SK-N-SH (cell line): ENCODE measurements around the gene IPCEF1. TPM values are rescaled to one million over a fixed set of nuclear protein-coding genes. Genes with fewer than 3 reads are reported as not detected.

Source experiments
- CTCF ChIA-PET: fragments of 300-600, 350-600 bp; formaldehyde crosslinking; extraction: SDS; loops from one replicate; lab custom pipeline; 2021; lab: Yijun Ruan, JAX
- POLR2A ChIA-PET: fragments of 350-600 bp; sonication (Branson Sonifier 250); formaldehyde crosslinking; extraction: SDS; loops from one replicate; lab custom pipeline; 2020; ENCODE audit warnings: antibody characterized with exemption, inconsistent platforms; lab: Yijun Ruan, JAX
- DNase-seq: peaks from one replicate; pipeline ENCODE4 v3.0.0; 2012
- H2AFZ ChIP-seq: fragments of 200-600 bp; sonication (generic); 2 replicates; pipeline ENCODE4 v1.8.1; 2016; ENCODE audit warnings: antibody characterized with exemption, mild to moderate bottlenecking, low read depth
- H3F3A ChIP-seq: fragments of 200-600 bp; sonication (generic); replicated peaks from 2 replicates; pipeline ENCODE3; 2016; ENCODE audit warnings: antibody characterized with exemption, mild to moderate bottlenecking; ENCODE audit not compliant: insufficient read depth
- H3K27ac ChIP-seq, 2 experiments: fragments of 200-500 bp in 1 of 2; fragments of 200-600 bp in 1 of 2; sonication (Bioruptor generic) in 1 of 2; sonication (generic), shearing (Covaris generic) in 1 of 2; 2 replicates each; pipeline versions ENCODE4 v1.5.1 to v1.6.1; 2014 to 2016; ENCODE audit warnings: low read depth in 2 of 2, inconsistent platforms in 1 of 2, low read length in 1 of 2, mild to moderate bottlenecking in 1 of 2, mixed read lengths in 1 of 2
- H3K27me3 ChIP-seq: fragments of 200-600 bp; sonication (generic), shearing (Covaris generic); 2 replicates; pipeline ENCODE4 v1.6.1; 2016; ENCODE audit warnings: mixed run types; ENCODE audit not compliant: insufficient read depth
- H3K36me3 ChIP-seq, 2 experiments: fragments of 200-500 bp in 1 of 2; fragments of 200-600 bp in 1 of 2; sonication (Bioruptor generic) in 1 of 2; sonication (generic) in 1 of 2; replicated peaks in 1 of 2; 2 replicates each; pipeline versions ENCODE3 to v1.5.1; 2014 to 2016; ENCODE audit warnings: low read length in 1 of 2, mild to moderate bottlenecking in 1 of 2; ENCODE audit not compliant: insufficient read depth in 2 of 2, control insufficient read depth in 1 of 2
- H3K4me1 ChIP-seq, 2 experiments: fragments of 200-500 bp in 1 of 2; fragments of 200-600 bp in 1 of 2; sonication (Bioruptor generic) in 1 of 2; sonication (generic), shearing (Covaris generic) in 1 of 2; 2 replicates each; pipeline versions ENCODE4 v1.5.1 to v1.6.1; 2014 to 2016; ENCODE audit warnings: low read depth in 1 of 2, low read length in 1 of 2, mixed run types in 1 of 2; ENCODE audit not compliant: insufficient read depth in 2 of 2, control insufficient read depth in 1 of 2
- H3K4me2 ChIP-seq: fragments of 200-600 bp; sonication (generic), shearing (Covaris generic); 2 replicates; pipeline ENCODE4 v1.6.1; 2017; ENCODE audit warnings: mixed run types
- H3K4me3 ChIP-seq, 2 experiments: fragments of 200-500 bp in 1 of 2; fragments of 200-600 bp in 1 of 2; sonication (Bioruptor generic) in 1 of 2; sonication (generic), shearing (Covaris generic) in 1 of 2; 2 replicates each; pipeline versions ENCODE4 v1.5.1 to v1.8.1; 2014 to 2016; ENCODE audit warnings: low read depth in 2 of 2, inconsistent platforms in 1 of 2, low read length in 1 of 2, mild to moderate bottlenecking in 1 of 2, mixed read lengths in 1 of 2, moderate library complexity in 1 of 2
- H3K79me2 ChIP-seq: fragments of 200-600 bp; sonication (generic); 2 replicates; pipeline ENCODE4 v1.8.1; 2017; ENCODE audit warnings: mild to moderate bottlenecking; ENCODE audit not compliant: insufficient read depth
- H3K9ac ChIP-seq: fragments of 200-600 bp; sonication (generic); 2 replicates; pipeline ENCODE4 v1.6.1; 2017; ENCODE audit warnings: mixed run types
- H3K9me2 ChIP-seq: fragments of 200-600 bp; sonication (generic); 2 replicates; pipeline ENCODE4 v1.6.1; 2017; ENCODE audit warnings: mixed run types
- H3K9me3 ChIP-seq: fragments of 200-600 bp; sonication (generic); 2 replicates; pipeline ENCODE4 v1.6.1; 2017; ENCODE audit warnings: mixed run types, mild to moderate bottlenecking, moderate library complexity
- H4K20me1 ChIP-seq: fragments of 200-600 bp; sonication (generic); 2 replicates; pipeline ENCODE4 v1.6.1; 2017; ENCODE audit warnings: mild to moderate bottlenecking, mixed run types; ENCODE audit not compliant: insufficient read depth
- CHD2 ChIP-seq: fragments of 150-350 bp; IDR thresholded peaks from 2 replicates; pipeline ENCODE4 v1.6.1; 2018; ENCODE audit warnings: low read length; ENCODE audit not compliant: partially characterized antibody
- EP300 ChIP-seq, 2 experiments: IDR thresholded peaks; 2 replicates each; pipeline versions ENCODE4 v1.4.0 to v1.6.1; 2012; ENCODE audit warnings: borderline replicate concordance in 1 of 2, low read depth in 1 of 2, low read length in 1 of 2
- EZH2phosphoT487 ChIP-seq: fragments of 200-600 bp; sonication (generic); IDR thresholded peaks from 2 replicates; pipeline ENCODE4 v1.6.1; 2017; ENCODE audit warnings: low read depth, mixed run types, mild to moderate bottlenecking, antibody characterized with exemption, moderate library complexity, borderline replicate concordance
- FOSL2 ChIP-seq: IDR thresholded peaks from 2 replicates; pipeline ENCODE4 v1.4.0; 2012; ENCODE audit warnings: low read depth, mild to moderate bottlenecking, moderate library complexity, borderline replicate concordance
- FOXM1 ChIP-seq: IDR thresholded peaks from 2 replicates; pipeline ENCODE4 v1.4.0; 2012; ENCODE audit warnings: low read depth, mild to moderate bottlenecking
- GABPA ChIP-seq: IDR thresholded peaks from 2 replicates; pipeline ENCODE4 v1.4.0; 2012; ENCODE audit warnings: low read depth, mild to moderate bottlenecking
- JUND ChIP-seq: IDR thresholded peaks from 2 replicates; pipeline ENCODE4 v1.4.0; 2012
- MAX ChIP-seq: IDR thresholded peaks from 2 replicates; pipeline ENCODE4 v1.4.0; 2012; ENCODE audit warnings: low read depth
- MXI1 ChIP-seq: IDR thresholded peaks from 2 replicates; pipeline ENCODE4 v1.6.1; 2012; ENCODE audit warnings: mild to moderate bottlenecking, low read depth, low read length, improper control_type of control experiment
- NFIC ChIP-seq: IDR thresholded peaks from 2 replicates; pipeline ENCODE4 v1.4.0; 2012; ENCODE audit warnings: borderline replicate concordance
- NRF1 ChIP-seq: IDR thresholded peaks from 2 replicates; pipeline ENCODE4 v1.6.1; 2012; ENCODE audit warnings: low read depth, mild to moderate bottlenecking, low read length
- RAD21 ChIP-seq: IDR thresholded peaks from 2 replicates; pipeline ENCODE4 v1.6.1; 2012; ENCODE audit warnings: mild to moderate bottlenecking, low read length
- REST ChIP-seq: IDR thresholded peaks from 2 replicates; pipeline ENCODE4 v1.6.1; 2012; ENCODE audit warnings: mild to moderate bottlenecking, low read depth, low read length, moderate library complexity
- RFX5 ChIP-seq: IDR thresholded peaks from 2 replicates; pipeline ENCODE4 v1.6.1; 2012; ENCODE audit warnings: mild to moderate bottlenecking, improper control_type of control experiment, low read length
- SMC3 ChIP-seq: IDR thresholded peaks from 2 replicates; pipeline ENCODE4 v1.6.1; 2012; ENCODE audit warnings: low read depth, low read length, improper control_type of control experiment
- TCF12 ChIP-seq: IDR thresholded peaks from 2 replicates; pipeline ENCODE4 v1.4.0; 2012
- TEAD4 ChIP-seq: IDR thresholded peaks from 2 replicates; pipeline ENCODE4 v1.4.0; 2012; ENCODE audit warnings: mild to moderate bottlenecking, borderline replicate concordance; ENCODE audit not compliant: insufficient read depth
- YY1 ChIP-seq: IDR thresholded peaks from 2 replicates; pipeline ENCODE4 v1.4.0; 2012; ENCODE audit warnings: low read depth, mild to moderate bottlenecking
- WGBS: methylation state at CpG from one replicate; pipeline ENCODE4 v1.1.6; 2017; ENCODE audit warnings: low lambda C conversion rate; 5-methylcytosine and 5-hydroxymethylcytosine counted together
- polyA plus RNA-seq, 3 experiments: library from polyadenylated mRNA; depleted of rRNA; stranded (reverse); fragments of >200 nt; gene quantifications; 2 replicates each; pipeline ENCODE4 v1.2.3, GENCODE V29; 2012

IPCEF1 gene
- polyA plus RNA-seq, 1 of the 3 experiments (the other 2 are of a cell fraction): not detected

- H3K27ac ChIP-seq: no peak overlapping the region
- no peak overlapping the region for H3K4me2 ChIP-seq
- ChIA-PET POLR2A (no interaction called here), CTCF (interaction anchor here (3.6 kb wide), 1 partner anchor 10 kb away, joined by 19 read pairs; no protein-coding TSS in a partner anchor)
- H4K20me1 ChIP-seq: no peaks in the 10 kb centered on the region
- H3K9ac ChIP-seq: no peak overlapping the region
- 20% methylated on average over 3 of the region's 3 CpGs for WGBS
- DNase-seq: no peak
- H3K4me3 ChIP-seq: no peak overlapping the region
- no peaks in the 10 kb centered on the region for H3K27me3 ChIP-seq
- no peaks in the 10 kb centered on the region for H3K9me2 ChIP-seq
- no peaks in the 10 kb centered on the region for H3K4me1 ChIP-seq
- no peaks in the 10 kb centered on the region for H3K79me2 ChIP-seq
- H3K9me3 ChIP-seq: no peaks in the 10 kb centered on the region
- no peaks in the 10 kb centered on the region for H3F3A ChIP-seq
- no peaks in the 10 kb centered on the region for H3K36me3 ChIP-seq
- TF ChIP-seq TCF12 (no peak), EZH2phosphoT487 (no peak), FOSL2 (no peak), EP300 (IDR thresholded peaks at IDR 0.05; ENCODE audit: borderline replicate concordance in 1 of 2, low read depth in 1 of 2, low read length in 1 of 2) (no peak), TEAD4 (no peak), FOXM1 (no peak), RAD21 (no peak), MXI1 (no peak)
- H2AFZ ChIP-seq: no peak overlapping the region
Observed at GRCh38 chr6:154267508-154268106, 89.0 kb downstream of the IPCEF1 start.

- no peaks in the 10 kb centered on the region for H3K9me3 ChIP-seq
- H3K4me3 ChIP-seq: no peak overlapping the region
- H3K27ac ChIP-seq: no peak overlapping the region
- no peaks in the 10 kb centered on the region for H3K27me3 ChIP-seq
- POLR2A ChIA-PET: no interaction called here
- no peak overlapping the region for H2AFZ ChIP-seq
- H3K4me1 ChIP-seq: no peaks in the 10 kb centered on the region
- H3K79me2 ChIP-seq: no peaks in the 10 kb centered on the region
- CTCF ChIA-PET: interaction anchor here (1.5 to 3.6 kb wide), 2 partner anchors 11 to 19 kb away, joined by 3 to 19 read pairs; no protein-coding TSS in a partner anchor
- no peaks in the 10 kb centered on the region for H3K9me2 ChIP-seq
- DNase-seq: no peak
- no peak overlapping the region for H3K9ac ChIP-seq
- TF ChIP-seq YY1 (no peak), RAD21 (no peak), GABPA (no peak), SMC3 (no peak), TEAD4 (no peak), EP300 (IDR thresholded peaks at IDR 0.05; ENCODE audit: borderline replicate concordance in 1 of 2, low read depth in 1 of 2, low read length in 1 of 2) (no peak), JUND (no peak), EZH2phosphoT487 (no peak), REST (no peak), FOXM1 (no peak), CHD2 (no peak), NFIC (no peak), NRF1 (no peak), TCF12 (no peak), RFX5 (no peak), MAX (no peak)
- no peaks in the 10 kb centered on the region for H3F3A ChIP-seq
- H3K36me3 ChIP-seq: no peaks in the 10 kb centered on the region
- H4K20me1 ChIP-seq: no peaks in the 10 kb centered on the region
- H3K4me2 ChIP-seq: no peak overlapping the region
Observed at GRCh38 chr6:154266560-154267099, 90.0 kb downstream of the IPCEF1 start.
